Peyer's patch (tissue), 4 donors: Measurements from ENCODE around the gene PTCH1.

Experiments
- POLR2A ChIP-seq, 2 donors: fragments of 450-650 bp; IDR thresholded peaks; one replicate each; pipeline ENCODE4 v1.5.1; 2017; ENCODE audit warnings: antibody characterized with exemption in 2 of 2, mild to moderate bottlenecking in 2 of 2, moderate library complexity in 2 of 2
- TF ChIP-seq, protein P1 (sequence below), 6 experiments: fragments of 450-650 bp in 4 of 6; fragments of 200-600 bp in 2 of 6; sonication (generic) in 1 of 6; IDR thresholded peaks; one replicate each; pipeline ENCODE4 v1.5.1; 2017 to 2019; ENCODE audit warnings: antibody characterized with exemption in 6 of 6, mild to moderate bottlenecking in 3 of 6, moderate library complexity in 1 of 6

GRCh38 chr9:95433096-95433819 is 83.5 kb downstream of the PTCH1 start:
- TF ChIP-seq, protein P1, sequence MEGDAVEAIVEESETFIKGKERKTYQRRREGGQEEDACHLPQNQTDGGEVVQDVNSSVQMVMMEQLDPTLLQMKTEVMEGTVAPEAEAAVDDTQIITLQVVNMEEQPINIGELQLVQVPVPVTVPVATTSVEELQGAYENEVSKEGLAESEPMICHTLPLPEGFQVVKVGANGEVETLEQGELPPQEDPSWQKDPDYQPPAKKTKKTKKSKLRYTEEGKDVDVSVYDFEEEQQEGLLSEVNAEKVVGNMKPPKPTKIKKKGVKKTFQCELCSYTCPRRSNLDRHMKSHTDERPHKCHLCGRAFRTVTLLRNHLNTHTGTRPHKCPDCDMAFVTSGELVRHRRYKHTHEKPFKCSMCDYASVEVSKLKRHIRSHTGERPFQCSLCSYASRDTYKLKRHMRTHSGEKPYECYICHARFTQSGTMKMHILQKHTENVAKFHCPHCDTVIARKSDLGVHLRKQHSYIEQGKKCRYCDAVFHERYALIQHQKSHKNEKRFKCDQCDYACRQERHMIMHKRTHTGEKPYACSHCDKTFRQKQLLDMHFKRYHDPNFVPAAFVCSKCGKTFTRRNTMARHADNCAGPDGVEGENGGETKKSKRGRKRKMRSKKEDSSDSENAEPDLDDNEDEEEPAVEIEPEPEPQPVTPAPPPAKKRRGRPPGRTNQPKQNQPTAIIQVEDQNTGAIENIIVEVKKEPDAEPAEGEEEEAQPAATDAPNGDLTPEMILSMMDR (IDR thresholded peaks at IDR 0.05): no peak
- no peak for TF ChIP-seq POLR2A (IDR thresholded peaks at IDR 0.05)
